Measurements from ENCODE around the gene TNRC18.

The TNRC18 gene

DNA sequence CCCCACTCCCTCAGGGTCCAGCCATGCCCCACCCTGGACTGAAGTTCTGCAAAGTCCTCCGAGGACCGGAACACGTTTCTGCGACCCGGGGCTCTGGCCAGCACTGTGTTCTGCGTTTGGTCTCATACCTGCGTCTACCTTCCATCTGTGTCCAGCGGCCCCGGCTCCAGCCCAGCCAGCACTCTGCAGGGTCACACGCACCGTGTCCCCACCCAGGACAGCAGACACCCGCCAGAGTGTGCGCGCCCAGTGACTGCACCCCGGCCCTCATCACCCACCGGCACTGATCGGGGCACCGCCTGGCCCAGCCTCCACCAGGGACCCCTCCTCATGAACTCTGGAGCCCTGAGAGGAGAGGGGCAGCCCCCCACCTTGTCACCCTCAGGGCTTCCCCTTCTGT lies 120.6 kb downstream of the TNRC18 start:
- Histone ChIP-seq H3K4me3 (ENCODE audit: low read length, poor library complexity, severe bottlenecking) (no peak overlapping the region), H4K20me1 (ENCODE audit: insufficient read depth, low read length, poor library complexity, severe bottlenecking) (no peaks in the 10 kb centered on the region), H3K9me2 (replicated peaks; ENCODE audit: low read depth, low read length) (no peaks in the 10 kb centered on the region), H3K9ac (ENCODE audit: low read depth, low read length, poor library complexity, severe bottlenecking) (no peak overlapping the region), H3K9me3 (ENCODE audit: insufficient read depth, low read depth, low read length) (no peaks in the 10 kb centered on the region), H3K4me2 (ENCODE audit: low read depth, low read length, poor library complexity, severe bottlenecking) (no peak overlapping the region), H3K36me3 (ENCODE audit: insufficient read depth, low read length) (peaks cover 7% of the 10 kb centered on the region; the same call in 1 of the 2 replicates), H3K79me2 (ENCODE audit: insufficient read depth, low read length) (no peaks in the 10 kb centered on the region), H3F3A (ENCODE audit: low read depth) (no peaks in the 10 kb centered on the region), H3K27me3 (ENCODE audit: insufficient read depth, low read length, poor library complexity, severe bottlenecking) (no peaks in the 10 kb centered on the region), H3K4me1 (ENCODE audit: insufficient read depth, low read length, poor library complexity, severe bottlenecking) (no peaks in the 10 kb centered on the region), H2AFZ (ENCODE audit: low read length) (no peak overlapping the region)
- TF ChIP-seq, protein P1, sequence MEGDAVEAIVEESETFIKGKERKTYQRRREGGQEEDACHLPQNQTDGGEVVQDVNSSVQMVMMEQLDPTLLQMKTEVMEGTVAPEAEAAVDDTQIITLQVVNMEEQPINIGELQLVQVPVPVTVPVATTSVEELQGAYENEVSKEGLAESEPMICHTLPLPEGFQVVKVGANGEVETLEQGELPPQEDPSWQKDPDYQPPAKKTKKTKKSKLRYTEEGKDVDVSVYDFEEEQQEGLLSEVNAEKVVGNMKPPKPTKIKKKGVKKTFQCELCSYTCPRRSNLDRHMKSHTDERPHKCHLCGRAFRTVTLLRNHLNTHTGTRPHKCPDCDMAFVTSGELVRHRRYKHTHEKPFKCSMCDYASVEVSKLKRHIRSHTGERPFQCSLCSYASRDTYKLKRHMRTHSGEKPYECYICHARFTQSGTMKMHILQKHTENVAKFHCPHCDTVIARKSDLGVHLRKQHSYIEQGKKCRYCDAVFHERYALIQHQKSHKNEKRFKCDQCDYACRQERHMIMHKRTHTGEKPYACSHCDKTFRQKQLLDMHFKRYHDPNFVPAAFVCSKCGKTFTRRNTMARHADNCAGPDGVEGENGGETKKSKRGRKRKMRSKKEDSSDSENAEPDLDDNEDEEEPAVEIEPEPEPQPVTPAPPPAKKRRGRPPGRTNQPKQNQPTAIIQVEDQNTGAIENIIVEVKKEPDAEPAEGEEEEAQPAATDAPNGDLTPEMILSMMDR (conservative IDR thresholded peaks at IDR 0.05; ENCODE audit: low read length) = no peak
- no peak for TF ChIP-seq EZH2phosphoT487 (IDR thresholded peaks at IDR 0.05; ENCODE audit: borderline replicate concordance)

DNA sequence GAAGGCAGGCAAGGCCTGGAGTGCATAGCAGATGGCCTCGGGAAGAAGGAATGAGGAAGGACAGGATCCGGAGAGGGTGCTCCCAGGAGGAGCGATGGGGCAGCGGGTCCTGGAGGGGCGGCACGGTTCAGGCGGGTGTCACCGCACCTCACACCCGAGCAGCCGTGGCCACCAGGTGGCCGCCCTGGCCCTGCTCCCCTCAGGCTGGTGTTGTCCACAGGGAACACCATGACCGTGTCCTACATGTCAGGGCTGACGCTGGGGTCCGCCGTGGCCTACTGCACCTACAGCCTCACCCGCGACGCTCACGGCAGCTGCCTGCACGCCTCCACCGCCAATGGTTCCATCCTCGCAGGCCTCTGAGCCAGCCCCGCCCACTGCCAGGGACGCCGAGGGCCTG lies 121.1 kb downstream of the TNRC18 start:
- TF ChIP-seq EZH2phosphoT487 (IDR thresholded peaks at IDR 0.05; ENCODE audit: borderline replicate concordance) = no peak
- Histone ChIP-seq H3K4me1 (ENCODE audit: insufficient read depth, low read length, poor library complexity, severe bottlenecking) (no peaks in the 10 kb centered on the region), H3K79me2 (ENCODE audit: insufficient read depth, low read length) (no peaks in the 10 kb centered on the region)

DNA sequence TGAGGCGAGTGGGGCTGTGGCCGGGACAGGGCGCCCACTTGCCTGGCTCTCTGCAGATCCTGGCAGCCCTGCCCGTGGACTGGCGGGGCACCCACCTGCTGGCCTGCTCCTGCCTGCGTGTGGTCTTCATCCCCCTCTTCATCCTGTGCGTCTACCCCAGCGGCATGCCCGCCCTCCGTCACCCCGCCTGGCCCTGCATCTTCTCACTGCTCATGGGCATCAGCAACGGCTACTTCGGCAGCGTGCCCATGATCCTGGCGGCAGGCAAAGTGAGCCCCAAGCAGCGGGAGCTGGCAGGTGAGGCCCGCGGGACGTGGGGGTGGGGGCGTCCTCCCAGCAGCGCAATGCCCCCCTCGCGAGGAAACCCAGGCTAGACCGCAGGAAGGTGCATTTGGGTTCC lies 123.3 kb downstream of the TNRC18 start:
- H2AFZ ChIP-seq (ENCODE audit: low read length) = no peak overlapping the region
- no peaks in the 10 kb centered on the region for H3K27me3 ChIP-seq (ENCODE audit: insufficient read depth, low read length, poor library complexity, severe bottlenecking)
- no peak overlapping the region for H3K9ac ChIP-seq (ENCODE audit: low read depth, low read length, poor library complexity, severe bottlenecking)
- TF ChIP-seq, protein P1 (conservative IDR thresholded peaks at IDR 0.05; ENCODE audit: low read length) = no peak
- no peak for TF ChIP-seq EZH2phosphoT487 (IDR thresholded peaks at IDR 0.05; ENCODE audit: borderline replicate concordance)
- H3K9me3 ChIP-seq (ENCODE audit: insufficient read depth, low read depth, low read length) = no peaks in the 10 kb centered on the region
- H3K4me3 ChIP-seq (ENCODE audit: low read length, poor library complexity, severe bottlenecking) = no peak overlapping the region
- no peaks in the 10 kb centered on the region for H3K4me1 ChIP-seq (ENCODE audit: insufficient read depth, low read length, poor library complexity, severe bottlenecking)
- no peaks in the 10 kb centered on the region for H4K20me1 ChIP-seq (ENCODE audit: insufficient read depth, low read length, poor library complexity, severe bottlenecking)
- H3K79me2 ChIP-seq (ENCODE audit: insufficient read depth, low read length) = no peaks in the 10 kb centered on the region
- no peaks in the 10 kb centered on the region for H3K9me2 ChIP-seq (replicated peaks; ENCODE audit: low read depth, low read length)
- no peaks in the 10 kb centered on the region for H3F3A ChIP-seq (ENCODE audit: low read depth)
- no peaks in the 10 kb centered on the region for H3K36me3 ChIP-seq (ENCODE audit: insufficient read depth, low read length)
- H3K4me2 ChIP-seq (ENCODE audit: low read depth, low read length, poor library complexity, severe bottlenecking) = no peak overlapping the region

More for the DNA sequence above, 121.1 kb downstream of the TNRC18 start:
- Histone ChIP-seq H3K9ac (ENCODE audit: low read depth, low read length, poor library complexity, severe bottlenecking) (no peak overlapping the region), H3K36me3 (ENCODE audit: insufficient read depth, low read length) (0 out of 2 replicates have a peak, but pooled peaks cover 2% of the 10 kb centered on the region), H3K4me3 (ENCODE audit: low read length, poor library complexity, severe bottlenecking) (no peak overlapping the region), H3K9me3 (ENCODE audit: insufficient read depth, low read depth, low read length) (no peaks in the 10 kb centered on the region), H3F3A (ENCODE audit: low read depth) (no peaks in the 10 kb centered on the region), H3K27me3 (ENCODE audit: insufficient read depth, low read length, poor library complexity, severe bottlenecking) (no peaks in the 10 kb centered on the region), H2AFZ (ENCODE audit: low read length) (no peak overlapping the region), H3K9me2 (replicated peaks; ENCODE audit: low read depth, low read length) (no peaks in the 10 kb centered on the region), H3K4me2 (ENCODE audit: low read depth, low read length, poor library complexity, severe bottlenecking) (no peak overlapping the region), H4K20me1 (ENCODE audit: insufficient read depth, low read length, poor library complexity, severe bottlenecking) (no peaks in the 10 kb centered on the region)

DNA sequence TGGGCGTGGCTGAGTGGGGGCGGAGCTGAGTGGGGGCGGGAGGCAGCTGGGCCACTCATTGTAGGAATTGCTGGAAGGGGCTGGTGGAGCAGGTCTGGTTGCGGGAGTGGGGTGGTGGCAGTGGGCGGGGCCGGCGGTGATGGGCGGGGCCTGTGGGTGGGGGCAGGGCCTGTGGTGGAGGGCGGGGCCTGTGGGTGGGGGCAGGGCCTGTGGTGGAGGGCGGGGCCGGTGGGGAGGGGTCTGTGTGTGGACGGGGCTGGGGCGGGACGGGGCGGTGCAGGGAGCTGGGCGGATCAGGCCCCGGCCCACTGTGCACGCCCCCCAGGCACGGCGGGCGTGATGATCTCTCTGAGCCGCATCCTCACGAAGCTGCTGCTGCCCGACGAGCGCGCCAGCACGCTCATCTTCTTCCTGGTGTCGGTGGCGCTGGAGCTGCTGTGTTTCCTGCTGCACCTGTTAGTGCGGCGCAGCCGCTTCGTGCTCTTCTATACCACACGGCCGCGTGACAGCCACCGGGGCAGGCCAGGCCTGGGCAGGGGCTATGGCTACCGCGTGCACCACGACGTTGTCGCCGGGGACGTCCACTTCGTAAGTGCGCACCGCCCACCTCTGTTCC lies 126.9 kb downstream of the TNRC18 start:
- H3K9ac ChIP-seq (ENCODE audit: low read depth, low read length, poor library complexity, severe bottlenecking) = no peak overlapping the region
- no peaks in the 10 kb centered on the region for H4K20me1 ChIP-seq (ENCODE audit: insufficient read depth, low read length, poor library complexity, severe bottlenecking)
- no peak overlapping the region for H2AFZ ChIP-seq (ENCODE audit: low read length)
- no peaks in the 10 kb centered on the region for H3K36me3 ChIP-seq (ENCODE audit: insufficient read depth, low read length)
- H3K4me2 ChIP-seq (ENCODE audit: low read depth, low read length, poor library complexity, severe bottlenecking) = no peak overlapping the region
- no peaks in the 10 kb centered on the region for H3K9me3 ChIP-seq (ENCODE audit: insufficient read depth, low read depth, low read length)
- H3K9me2 ChIP-seq (replicated peaks; ENCODE audit: low read depth, low read length) = no peaks in the 10 kb centered on the region
- no peaks in the 10 kb centered on the region for H3K4me1 ChIP-seq (ENCODE audit: insufficient read depth, low read length, poor library complexity, severe bottlenecking)
- TF ChIP-seq EZH2phosphoT487 (IDR thresholded peaks at IDR 0.05; ENCODE audit: borderline replicate concordance) = no peak
- TF ChIP-seq, protein P1 (conservative IDR thresholded peaks at IDR 0.05; ENCODE audit: low read length) = no peak
- peak overlapping the region; percentile 23 for H3K4me3 ChIP-seq (ENCODE audit: low read length, poor library complexity, severe bottlenecking)
- H3F3A ChIP-seq (ENCODE audit: low read depth) = no peaks in the 10 kb centered on the region
- no peaks in the 10 kb centered on the region for H3K79me2 ChIP-seq (ENCODE audit: insufficient read depth, low read length)
- H3K27me3 ChIP-seq (ENCODE audit: insufficient read depth, low read length, poor library complexity, severe bottlenecking) = no peaks in the 10 kb centered on the region
